ENCODE measurements around the gene SEL1L3.

SEL1L3 gene

GRCh38 chr4:25756503-25756902, 106.3 kb downstream of the SEL1L3 start:
- no peaks in the 10 kb centered on the region for H3K4me1 ChIP-seq (ENCODE audit: control insufficient read depth, insufficient read depth, low read length)
- no peak overlapping the region for H3K4me3 ChIP-seq (ENCODE audit: low read length)
- H3K36me3 ChIP-seq (ENCODE audit: insufficient read depth, low read length) = peaks cover 4% of the 10 kb centered on the region
- H3K4me2 ChIP-seq (ENCODE audit: low read length) = no peak overlapping the region
- no peaks in the 10 kb centered on the region for H3K9me3 ChIP-seq (replicated peaks; ENCODE audit: low read length)
- no peak overlapping the region for H3K9ac ChIP-seq (ENCODE audit: low read depth, low read length)
- H3K27me3 ChIP-seq (ENCODE audit: control insufficient read depth, insufficient read depth, low read length) = no peaks in the 10 kb centered on the region

- Histone ChIP-seq H3K4me3 (ENCODE audit: low read length) (no peak overlapping the region), H3K36me3 (ENCODE audit: insufficient read depth, low read length) (peaks cover 4% of the 10 kb centered on the region), H3K4me1 (ENCODE audit: control insufficient read depth, insufficient read depth, low read length) (no peaks in the 10 kb centered on the region), H3K4me2 (ENCODE audit: low read length) (no peak overlapping the region), H3K27me3 (ENCODE audit: control insufficient read depth, insufficient read depth, low read length) (no peaks in the 10 kb centered on the region), H3K9ac (ENCODE audit: low read depth, low read length) (no peak overlapping the region), H3K9me3 (replicated peaks; ENCODE audit: low read length) (no peaks in the 10 kb centered on the region)
Observed at GRCh38 chr4:25755911-25756310, 106.9 kb downstream of the SEL1L3 start.

GRCh38 chr4:25753239-25753638, 109.5 kb downstream of the SEL1L3 start:
- no peak overlapping the region for H3K4me3 ChIP-seq (ENCODE audit: low read length)
- no peaks in the 10 kb centered on the region for H3K9me3 ChIP-seq (replicated peaks; ENCODE audit: low read length)
- H3K9ac ChIP-seq (ENCODE audit: low read depth, low read length) = no peak overlapping the region
- H3K36me3 ChIP-seq (ENCODE audit: insufficient read depth, low read length) = no peaks in the 10 kb centered on the region
- no peaks in the 10 kb centered on the region for H3K27me3 ChIP-seq (ENCODE audit: control insufficient read depth, insufficient read depth, low read length)
- H3K4me2 ChIP-seq (ENCODE audit: low read length) = no peak overlapping the region
- H3K4me1 ChIP-seq (ENCODE audit: control insufficient read depth, insufficient read depth, low read length) = no peaks in the 10 kb centered on the region

- no peaks in the 10 kb centered on the region for H3K9me3 ChIP-seq (replicated peaks; ENCODE audit: low read length)
- H3K9ac ChIP-seq (ENCODE audit: low read depth, low read length) = no peak overlapping the region
- H3K4me1 ChIP-seq (ENCODE audit: control insufficient read depth, insufficient read depth, low read length) = no peaks in the 10 kb centered on the region
- H3K4me3 ChIP-seq (ENCODE audit: low read length) = no peak overlapping the region
- no peak overlapping the region for H3K4me2 ChIP-seq (ENCODE audit: low read length)
- no peaks in the 10 kb centered on the region for H3K27me3 ChIP-seq (ENCODE audit: control insufficient read depth, insufficient read depth, low read length)
- H3K36me3 ChIP-seq (ENCODE audit: insufficient read depth, low read length) = no peaks in the 10 kb centered on the region
Observed at GRCh38 chr4:25750874-25751273, 111.9 kb downstream of the SEL1L3 start.

GRCh38 chr4:25749150-25749794, 113.5 kb downstream of the SEL1L3 start:
- Histone ChIP-seq H3K9ac (ENCODE audit: low read depth, low read length) (no peak overlapping the region), H3K4me3 (ENCODE audit: low read length) (no peak overlapping the region), H3K27me3 (ENCODE audit: control insufficient read depth, insufficient read depth, low read length) (no peaks in the 10 kb centered on the region), H3K9me3 (replicated peaks; ENCODE audit: low read length) (no peaks in the 10 kb centered on the region), H3K36me3 (ENCODE audit: insufficient read depth, low read length) (no peaks in the 10 kb centered on the region), H3K4me1 (ENCODE audit: control insufficient read depth, insufficient read depth, low read length) (no peaks in the 10 kb centered on the region), H3K4me2 (ENCODE audit: low read length) (no peak overlapping the region)

GRCh38 chr4:25743971-25744370, 118.8 kb downstream of the SEL1L3 start:
- no peaks in the 10 kb centered on the region for H3K9me3 ChIP-seq (replicated peaks; ENCODE audit: low read length)
- no peaks in the 10 kb centered on the region for H3K36me3 ChIP-seq (ENCODE audit: insufficient read depth, low read length)
- H3K9ac ChIP-seq (ENCODE audit: low read depth, low read length) = no peak overlapping the region
- no peaks in the 10 kb centered on the region for H3K27me3 ChIP-seq (ENCODE audit: control insufficient read depth, insufficient read depth, low read length)
- no peak overlapping the region for H3K4me3 ChIP-seq (ENCODE audit: low read length)
- no peaks in the 10 kb centered on the region for H3K4me1 ChIP-seq (ENCODE audit: control insufficient read depth, insufficient read depth, low read length)
- H3K4me2 ChIP-seq (ENCODE audit: low read length) = no peak overlapping the region

DNA sequence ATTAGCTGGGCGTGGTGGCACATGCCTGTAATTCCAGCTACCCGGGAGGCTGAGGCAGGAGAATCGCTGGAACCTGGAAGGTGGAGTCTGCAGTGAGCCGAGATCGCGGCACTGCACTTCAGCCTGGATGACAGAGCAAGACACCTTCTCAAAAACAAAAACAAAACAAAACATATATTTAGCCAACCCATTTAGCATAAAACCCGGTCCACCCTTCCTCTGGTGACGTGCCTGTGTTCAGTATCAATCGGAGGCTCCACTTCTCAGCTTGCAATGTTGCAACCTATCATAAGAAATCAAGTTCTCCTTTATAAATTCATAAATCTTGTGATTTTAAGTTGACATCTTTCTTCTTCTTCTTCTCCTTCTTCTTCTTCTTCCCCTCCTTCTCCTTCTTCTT, 133.2 kb downstream of the SEL1L3 start:
- Histone ChIP-seq H3K4me1 (ENCODE audit: control insufficient read depth, insufficient read depth, low read length) (no peaks in the 10 kb centered on the region), H3K36me3 (ENCODE audit: insufficient read depth, low read length) (no peaks in the 10 kb centered on the region), H3K9ac (ENCODE audit: low read depth, low read length) (no peak overlapping the region), H3K27me3 (ENCODE audit: control insufficient read depth, insufficient read depth, low read length) (no peaks in the 10 kb centered on the region), H3K4me3 (ENCODE audit: low read length) (no peak overlapping the region), H3K4me2 (ENCODE audit: low read length) (no peak overlapping the region), H3K9me3 (replicated peaks; ENCODE audit: low read length) (no peaks in the 10 kb centered on the region)

DNA sequence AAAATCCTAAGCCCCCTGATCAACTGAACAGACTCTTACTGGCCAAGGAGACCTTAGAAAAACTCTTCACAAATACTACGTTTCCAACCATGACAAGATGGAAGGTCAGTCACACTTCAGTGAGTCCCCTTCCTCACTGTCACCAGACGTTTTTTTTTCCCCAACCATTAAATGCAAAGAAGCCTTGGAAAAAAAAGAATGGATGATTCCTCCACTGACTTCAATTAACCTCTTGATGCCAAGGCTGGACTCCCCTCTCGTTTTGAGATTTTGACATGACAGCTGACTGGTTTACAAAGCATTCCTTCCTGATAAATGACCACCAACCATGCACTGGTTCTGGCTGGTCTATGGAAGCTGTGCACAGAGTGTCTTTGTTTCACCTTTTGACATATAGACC, 133.9 kb downstream of the SEL1L3 start:
- Histone ChIP-seq H3K4me3 (ENCODE audit: low read length) (no peak overlapping the region), H3K4me2 (ENCODE audit: low read length) (no peak overlapping the region), H3K27me3 (ENCODE audit: control insufficient read depth, insufficient read depth, low read length) (no peaks in the 10 kb centered on the region), H3K4me1 (ENCODE audit: control insufficient read depth, insufficient read depth, low read length) (no peaks in the 10 kb centered on the region), H3K36me3 (ENCODE audit: insufficient read depth, low read length) (no peaks in the 10 kb centered on the region), H3K9me3 (replicated peaks; ENCODE audit: low read length) (no peaks in the 10 kb centered on the region), H3K9ac (ENCODE audit: low read depth, low read length) (no peak overlapping the region)

- H3K27me3 ChIP-seq (ENCODE audit: control insufficient read depth, insufficient read depth, low read length) = no peaks in the 10 kb centered on the region
- H3K4me3 ChIP-seq (ENCODE audit: low read length) = no peak overlapping the region
- H3K36me3 ChIP-seq (ENCODE audit: insufficient read depth, low read length) = no peaks in the 10 kb centered on the region
- no peaks in the 10 kb centered on the region for H3K9me3 ChIP-seq (replicated peaks; ENCODE audit: low read length)
- H3K4me2 ChIP-seq (ENCODE audit: low read length) = no peak overlapping the region
- H3K9ac ChIP-seq (ENCODE audit: low read depth, low read length) = no peak overlapping the region
- no peaks in the 10 kb centered on the region for H3K4me1 ChIP-seq (ENCODE audit: control insufficient read depth, insufficient read depth, low read length)
Observed at GRCh38 chr4:25727711-25728493, 134.9 kb downstream of the SEL1L3 start.

GRCh38 chr4:25725870-25726269, 136.9 kb downstream of the SEL1L3 start:
- Histone ChIP-seq H3K27me3 (ENCODE audit: control insufficient read depth, insufficient read depth, low read length) (no peaks in the 10 kb centered on the region), H3K36me3 (ENCODE audit: insufficient read depth, low read length) (no peaks in the 10 kb centered on the region), H3K4me2 (ENCODE audit: low read length) (no peak overlapping the region), H3K9ac (ENCODE audit: low read depth, low read length) (no peak overlapping the region), H3K9me3 (replicated peaks; ENCODE audit: low read length) (no peaks in the 10 kb centered on the region), H3K4me3 (ENCODE audit: low read length) (no peak overlapping the region), H3K4me1 (ENCODE audit: control insufficient read depth, insufficient read depth, low read length) (no peaks in the 10 kb centered on the region)

- Histone ChIP-seq H3K9me3 (replicated peaks; ENCODE audit: low read length) (no peaks in the 10 kb centered on the region), H3K9ac (ENCODE audit: low read depth, low read length) (no peak overlapping the region), H3K27me3 (ENCODE audit: control insufficient read depth, insufficient read depth, low read length) (no peaks in the 10 kb centered on the region), H3K4me3 (ENCODE audit: low read length) (no peak overlapping the region), H3K4me2 (ENCODE audit: low read length) (no peak overlapping the region), H3K4me1 (ENCODE audit: control insufficient read depth, insufficient read depth, low read length) (no peaks in the 10 kb centered on the region), H3K36me3 (ENCODE audit: insufficient read depth, low read length) (no peaks in the 10 kb centered on the region)
Observed at GRCh38 chr4:25723409-25723808, 139.4 kb downstream of the SEL1L3 start.

GRCh38 chr4:25722964-25723363, 139.8 kb downstream of the SEL1L3 start:
- Histone ChIP-seq H3K9me3 (replicated peaks; ENCODE audit: low read length) (no peaks in the 10 kb centered on the region), H3K36me3 (ENCODE audit: insufficient read depth, low read length) (no peaks in the 10 kb centered on the region), H3K4me2 (ENCODE audit: low read length) (no peak overlapping the region), H3K4me1 (ENCODE audit: control insufficient read depth, insufficient read depth, low read length) (no peaks in the 10 kb centered on the region), H3K27me3 (ENCODE audit: control insufficient read depth, insufficient read depth, low read length) (no peaks in the 10 kb centered on the region), H3K4me3 (ENCODE audit: low read length) (no peak overlapping the region), H3K9ac (ENCODE audit: low read depth, low read length) (no peak overlapping the region)
